ENCODE data around the gene CACNG4. TPM values are rescaled to one million over a fixed set of nuclear protein-coding genes. Genes with fewer than 3 reads are reported as not detected.
"Not testable (repeated sequence)": the region's sequence is repeated elsewhere in the genome, so short reads cannot be mapped to it uniquely, and the experiment has no call there.

Gene CACNG4
- total and polyA plus RNA-seq, 8 donors: 0.09 to 4.2 (median 0.32) TPM

GRCh38 chr17:66971730-66972441 is 7.4 kb downstream of the CACNG4 start:
- no peak for FAIRE-seq
- peaks cover 0 to 7% (median 0%) of the 10 kb centered on the region in 4 donors for H3K27me3 ChIP-seq
- H3K4me3 ChIP-seq: no peak overlapping the region
- H3K27ac ChIP-seq: no peak overlapping the region
- H3K9me3 ChIP-seq: no peaks in the 10 kb centered on the region
- no peak for ATAC-seq
- TF ChIP-seq CTCF (IDR thresholded peaks at IDR 0.05): no peak
- H3K36me3 ChIP-seq: no peaks in the 10 kb centered on the region
- intact Hi-C loops (cut with DNase I): no loop called here
- DNase-seq: no peak
- no peaks in the 10 kb centered on the region for H3K4me1 ChIP-seq
- WGBS, 2 donors: 87 to 91% methylated on average over 15 of the region's 15 CpGs

- FAIRE-seq; intact Hi-C loops (cut with DNase I); ATAC-seq; H3K27me3 ChIP-seq; H3K36me3 ChIP-seq; H3K4me1 ChIP-seq; H3K27ac ChIP-seq; H3K9me3 ChIP-seq; H3K4me3 ChIP-seq; DNase-seq: not testable (repeated sequence)
- 76 to 80% methylated on average over 10 of the region's 10 CpGs for WGBS, 2 donors
Measured at GRCh38 chr17:66972442-66972830, 7.9 kb downstream of the CACNG4 start.

GRCh38 chr17:66975188-66975587 is 10.7 kb downstream of the CACNG4 start:
- intact Hi-C loops (cut with DNase I): no loop called here
- no peaks in the 10 kb centered on the region for H3K4me1 ChIP-seq
- TF ChIP-seq CTCF (IDR thresholded peaks at IDR 0.05): no peak
- no peak overlapping the region for H3K27ac ChIP-seq
- H3K9me3 ChIP-seq: no peaks in the 10 kb centered on the region
- ATAC-seq (no peak), DNase-seq (no peak), FAIRE-seq (no peak)
- no peak overlapping the region for H3K4me3 ChIP-seq
- WGBS, 2 donors: 77 to 85% methylated on average over 3 of the region's 3 CpGs
- no peaks in the 10 kb centered on the region for H3K36me3 ChIP-seq
- no peaks in the 10 kb centered on the region for H3K27me3 ChIP-seq

- 52 to 53% methylated on average over 12 to 14 of the region's 14 CpGs for WGBS, 2 donors
Measured at GRCh38 chr17:66975614-66976378, 11.3 kb downstream of the CACNG4 start.

GRCh38 chr17:66976379-66976663 is 11.8 kb downstream of the CACNG4 start:
- Histone ChIP-seq H3K36me3 (no peaks in the 10 kb centered on the region), H3K27ac (no peak overlapping the region), H3K4me3 (no peak overlapping the region), H3K4me1 (no peaks in the 10 kb centered on the region), H3K27me3 (no peaks in the 10 kb centered on the region), H3K9me3 (no peaks in the 10 kb centered on the region)
- TF ChIP-seq CTCF (IDR thresholded peaks at IDR 0.05): no peak
- intact Hi-C loops (cut with DNase I): no loop called here
- 63 to 72% methylated on average over 2 of the region's 2 CpGs for WGBS, 2 donors
- no peak for ATAC-seq
- FAIRE-seq: no peak
- no peak for DNase-seq

More at GRCh38 chr17:66975614-66976378, 11.3 kb downstream of the CACNG4 start:
- intact Hi-C loops (cut with DNase I): no loop called here
- Histone ChIP-seq H3K4me3 (no peak overlapping the region), H3K27ac (no peak overlapping the region), H3K36me3 (no peaks in the 10 kb centered on the region), H3K4me1 (no peaks in the 10 kb centered on the region), H3K9me3 (no peaks in the 10 kb centered on the region), H3K27me3 (no peaks in the 10 kb centered on the region)
- DNase-seq (no peak), FAIRE-seq (no peak), ATAC-seq (peak in 3 of 4 donors; percentile 27 to 54 (median 44))
- no peak for TF ChIP-seq CTCF (IDR thresholded peaks at IDR 0.05)

All from pancreas (tissue), 10 donors.